NCI-H1436 treated with DMSO at 0.1 percent for 48 hours (cell line): Measurements from ENCODE around the gene KRR1.
"Not testable (repeated sequence)": the region's sequence is repeated elsewhere in the genome, so short reads cannot be mapped to it uniquely, and the experiment has no call there.

Experiments used
- DNase-seq: peaks from one replicate; lab custom pipeline; 2025; lab: John Stamatoyannopoulos, UW

Gene KRR1

DNA sequence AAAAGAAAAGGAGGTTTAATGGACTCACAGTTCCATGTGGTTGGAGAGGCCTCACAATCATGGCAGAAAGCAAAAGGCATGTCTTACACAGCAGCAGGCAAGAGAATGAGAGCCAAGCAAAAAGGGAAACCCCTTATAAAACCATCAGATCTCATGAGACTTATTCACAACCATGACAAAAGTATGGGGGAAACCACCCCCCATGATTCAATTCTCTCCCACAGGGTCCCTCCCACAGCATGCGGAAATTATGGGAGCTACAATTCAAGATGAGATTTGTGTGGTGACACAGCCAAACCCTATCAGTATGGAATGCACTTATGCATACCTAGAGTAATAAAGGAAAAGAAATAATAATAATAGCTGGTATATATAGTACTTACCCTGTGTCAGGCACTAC is 35.3 kb downstream of the KRR1 start:
- DNase-seq, result no peak

DNA sequence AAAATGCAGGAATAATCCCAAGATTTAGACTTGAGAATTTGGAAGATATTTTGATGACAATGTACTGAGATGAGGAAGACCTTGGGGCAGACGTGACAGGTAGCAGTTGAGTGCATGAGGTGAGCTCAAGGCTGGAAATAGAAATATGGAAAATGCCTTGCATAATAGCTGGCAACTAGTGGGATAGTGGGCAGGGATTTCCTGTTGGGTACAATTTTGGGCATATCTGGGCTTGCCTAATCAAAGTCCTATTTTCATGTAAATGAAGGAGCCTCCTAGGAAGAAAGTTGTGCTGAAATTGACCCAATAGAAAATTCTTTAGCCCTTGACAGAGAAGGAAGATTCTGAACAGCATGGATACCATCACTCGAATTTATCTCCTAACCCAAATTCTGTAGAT is 37.3 kb downstream of the KRR1 start:
- no peak for DNase-seq

GRCh38 chr12:75471902-75472890 is 39.2 kb downstream of the KRR1 start:
- no peak for DNase-seq

DNA sequence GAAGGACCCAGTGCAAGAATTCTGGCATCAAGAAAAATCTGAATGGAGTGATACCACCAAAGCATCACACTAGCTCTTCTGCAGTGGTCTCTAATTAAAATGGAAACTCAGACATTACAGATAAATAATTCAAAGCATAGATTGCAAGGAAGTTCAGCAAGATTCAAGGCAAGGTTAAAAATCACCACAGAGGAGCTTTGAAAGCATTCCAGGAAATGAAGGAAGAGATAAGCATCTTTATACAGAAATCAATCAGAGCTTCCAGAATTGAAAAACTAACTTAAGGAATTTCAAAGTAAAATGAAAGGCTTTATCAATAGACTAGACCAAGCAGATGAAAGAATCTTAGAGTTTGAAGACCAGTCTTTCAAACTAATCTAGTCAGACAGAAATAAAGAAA is 51.2 kb downstream of the KRR1 start:
- no peak for DNase-seq

DNA sequence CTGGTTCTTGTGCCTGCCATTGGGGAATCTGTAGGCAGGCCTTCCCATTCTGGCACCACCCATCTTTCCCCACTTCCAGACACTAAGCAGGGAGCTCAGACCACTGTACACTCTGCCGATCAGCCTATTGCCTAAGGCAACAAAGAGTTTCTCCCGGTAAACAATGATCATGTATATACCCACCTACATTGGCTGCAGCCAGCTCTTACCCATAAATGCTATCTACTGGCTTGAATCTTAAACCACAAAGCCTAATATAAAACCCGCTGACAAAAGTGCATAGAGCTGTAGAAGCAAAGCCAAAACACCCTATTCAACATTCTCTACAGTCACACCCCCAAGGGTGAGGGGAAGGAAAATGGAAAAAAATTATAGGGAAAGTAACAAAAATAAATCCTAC is 51.7 kb downstream of the KRR1 start:
- DNase-seq, result no peak

DNA sequence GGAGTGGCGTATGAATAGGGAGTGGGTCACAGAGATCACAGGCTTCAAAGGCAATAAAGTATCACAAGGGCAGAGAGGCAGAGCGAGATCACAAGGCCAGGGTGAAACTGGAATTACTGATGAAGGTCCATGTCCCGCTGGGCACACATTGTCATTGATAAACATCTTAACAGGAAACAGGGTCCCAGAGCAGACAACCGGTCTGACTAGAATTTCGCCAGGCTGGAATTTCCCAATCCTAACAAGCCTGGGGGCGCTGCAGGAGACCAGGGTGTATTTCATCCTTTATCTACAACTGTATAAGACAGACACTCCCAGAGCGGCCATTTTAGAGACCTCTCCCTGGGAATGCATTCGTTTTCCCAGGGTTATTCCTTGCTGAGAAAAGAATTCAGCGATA is 53.5 kb downstream of the KRR1 start:
- DNase-seq, result not testable (repeated sequence)

DNA sequence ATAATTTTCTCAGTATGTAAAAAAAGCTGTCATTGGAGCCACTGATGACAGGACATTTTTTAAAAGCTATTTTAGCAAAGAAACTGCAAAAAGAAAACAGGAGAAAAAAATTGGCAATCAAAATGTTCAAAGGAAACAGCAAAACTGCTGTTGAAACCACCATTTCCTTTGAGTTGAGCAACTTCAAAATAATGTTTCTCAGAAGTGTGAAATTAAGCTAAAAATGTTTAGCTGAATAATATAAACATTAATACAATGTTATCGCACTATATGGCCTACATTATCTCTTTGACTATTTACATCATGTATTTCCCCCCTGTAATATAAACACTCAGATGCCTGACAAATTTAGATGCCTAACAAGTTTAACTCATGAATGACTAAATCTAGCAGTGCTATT is 54.2 kb downstream of the KRR1 start:
- DNase-seq, result no peak

DNA sequence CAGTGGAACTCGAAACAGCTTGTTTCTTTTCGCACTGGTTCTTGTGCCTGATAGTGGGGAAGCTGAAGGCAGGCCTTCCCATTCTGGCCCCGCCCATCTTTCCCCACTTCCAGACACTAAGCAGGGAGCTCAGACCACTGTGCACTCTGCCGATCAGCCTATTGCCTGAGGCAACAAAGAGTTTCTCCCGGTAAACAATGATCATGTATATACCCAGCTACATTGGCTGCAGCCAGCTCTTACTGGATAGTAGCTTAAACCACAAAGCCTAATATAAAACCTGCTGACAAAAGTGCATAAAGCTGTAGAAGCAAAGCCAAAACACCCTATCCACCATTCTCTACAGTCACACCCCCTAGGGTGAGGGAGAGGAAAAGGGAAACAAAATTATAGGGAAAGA is 55.6 kb downstream of the KRR1 start:
- no peak for DNase-seq

DNA sequence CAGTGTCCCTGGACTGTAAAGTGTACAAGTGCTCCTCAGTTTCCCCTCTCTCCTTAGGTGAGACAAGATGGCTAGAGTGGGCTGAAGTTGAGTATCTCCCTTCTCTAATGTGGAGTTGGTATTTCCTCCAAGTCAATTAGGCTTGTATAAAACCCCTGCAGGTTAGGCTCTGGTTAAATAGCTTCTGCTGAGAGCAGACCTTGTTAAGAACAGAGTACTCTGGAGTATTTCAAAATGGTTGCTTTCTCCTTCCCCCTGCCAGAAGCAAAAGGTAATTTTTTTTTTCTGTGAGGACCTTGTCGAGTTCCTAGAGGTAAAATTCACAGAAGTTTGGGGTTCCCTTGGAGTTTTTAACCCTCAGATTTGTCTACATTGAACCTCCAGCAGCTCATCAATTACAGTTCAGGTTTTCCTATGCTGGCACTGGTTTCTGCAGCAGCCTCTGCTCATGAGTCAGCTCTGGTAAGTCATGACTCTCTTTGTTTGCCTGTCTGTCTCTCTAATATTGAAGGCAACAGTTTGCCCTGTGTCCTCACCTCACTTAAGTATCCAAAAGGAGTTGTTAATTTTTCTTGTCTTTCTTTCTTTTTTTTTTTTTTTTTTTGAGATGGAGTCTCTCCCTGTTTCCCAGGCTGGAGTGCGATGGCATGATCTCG is 58.6 kb downstream of the KRR1 start:
- no peak for DNase-seq

DNA sequence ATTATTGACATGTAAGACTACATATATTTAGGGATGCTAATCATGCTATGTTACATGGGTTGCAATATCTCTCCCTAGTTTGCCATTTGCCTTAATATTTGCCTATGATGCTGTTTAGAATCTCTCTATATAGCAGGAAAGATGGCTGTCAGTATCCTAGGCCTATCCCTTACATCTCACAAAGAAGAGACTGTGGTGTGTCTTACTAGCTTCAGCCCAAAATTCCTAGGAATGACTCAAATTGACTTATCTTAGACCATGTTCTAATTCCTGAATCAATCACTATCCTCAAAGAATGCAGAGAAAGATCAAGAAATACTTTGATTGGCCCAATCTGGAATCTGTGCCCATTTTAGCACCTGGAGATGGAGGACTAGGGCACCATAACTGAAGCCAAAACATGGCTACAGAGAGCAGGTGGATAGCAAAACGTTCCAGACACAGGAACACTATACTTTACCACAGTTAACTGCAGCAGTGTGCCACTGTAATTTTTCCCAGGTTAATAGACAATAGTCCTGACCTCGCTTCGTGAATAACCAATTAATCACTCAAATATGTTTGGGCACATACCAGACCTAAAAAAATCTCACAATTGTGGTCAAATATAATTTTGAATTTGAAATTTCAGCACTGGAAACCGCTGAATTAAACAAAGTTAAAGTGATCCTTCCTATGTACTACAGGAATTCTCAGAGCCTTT is 63.6 kb downstream of the KRR1 start:
- no peak for DNase-seq

DNA sequence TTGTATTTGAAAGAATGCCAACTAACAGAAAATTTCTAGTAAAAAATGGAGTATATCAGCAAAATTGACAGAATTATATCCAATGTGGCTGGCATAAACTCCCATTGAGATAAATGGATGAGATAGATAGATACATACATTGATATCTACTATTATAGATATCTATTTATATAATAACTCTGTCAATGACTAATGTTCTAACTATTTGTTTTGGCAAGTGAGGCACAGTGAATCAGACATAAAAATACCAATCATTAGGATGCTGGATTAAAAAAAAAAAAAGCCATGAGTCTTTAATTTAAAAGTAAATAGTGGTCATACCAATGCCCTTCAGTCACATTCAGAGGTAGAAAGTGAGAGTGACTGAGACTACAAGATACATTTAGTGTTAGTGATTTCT is 64.6 kb downstream of the KRR1 start:
- DNase-seq, result no peak

DNA sequence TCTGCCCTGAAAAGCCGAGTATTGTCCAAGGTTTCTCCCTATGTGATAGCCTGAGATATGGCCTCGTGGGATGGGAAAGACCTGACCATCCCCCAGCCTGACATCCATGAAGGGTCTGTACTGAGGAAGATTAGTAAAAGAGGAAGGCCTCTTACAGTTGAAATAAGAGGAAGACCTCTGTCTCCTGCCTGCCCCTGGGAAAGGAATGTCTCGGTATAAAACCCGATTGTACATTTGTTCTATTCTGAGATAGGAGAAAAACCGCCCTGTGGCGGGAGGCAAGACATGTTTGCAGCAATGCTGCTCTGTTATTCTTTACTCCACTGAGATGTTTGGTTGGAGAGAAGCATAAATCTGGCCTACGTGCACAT is 66.3 kb downstream of the KRR1 start:
- not testable (repeated sequence) for DNase-seq

- no peak for DNase-seq
These were observed 66.8 kb downstream of the KRR1 start for GRCh38 chr12:75444429-75445136.

GRCh38 chr12:75443709-75444108 is 67.7 kb downstream of the KRR1 start:
- no peak for DNase-seq

- not testable (repeated sequence) for DNase-seq
These were observed 69.0 kb downstream of the KRR1 start for GRCh38 chr12:75442454-75442853.

- not testable (repeated sequence) for DNase-seq
These were observed 69.5 kb downstream of the KRR1 start for GRCh38 chr12:75441687-75442449.
